ENCODE measurements around the gene KRT86. TPM values are rescaled to one million over a fixed set of nuclear protein-coding genes. Genes with fewer than 3 reads are reported as not detected.

KRT86 gene
- total and polyA plus RNA-seq, 2 donors (not counting 1 experiment from before 2014, with no cell fraction given), result not detected

GRCh38 chr12:52243259-52243855 lies 31.1 kb upstream of the KRT86 start:
- ChIA-PET CTCF (interaction anchor here (0.9 to 1.1 kb wide), 2 partner anchors 35 to 39 kb away, joined by 3 to 4 read pairs; no protein-coding TSS in a partner anchor), POLR2A (no interaction called here)
- no peaks in the 10 kb centered on the region for H3K9me3 Mint-ChIP-seq (ENCODE audit: insufficient read depth)
- Histone ChIP-seq H3K9me3 (ENCODE audit: control extremely low read depth in 1 of 3, control insufficient read depth in 2 of 3, insufficient read depth in 1 of 3, low read length in 2 of 3) (no peaks in the 10 kb centered on the region), H3K79me2 (ENCODE audit: control insufficient read depth, insufficient read depth, low read length) (no peaks in the 10 kb centered on the region), H2AFZ (ENCODE audit: insufficient read depth, low read depth, low read length, poor library complexity, severe bottlenecking) (no peak overlapping the region), H3K4me3 (ENCODE audit: control extremely low read depth in 1 of 5, extremely low read depth in 1 of 5, insufficient read depth in 1 of 5, low read depth in 2 of 5, low read length in 4 of 5) (no peak overlapping the region), H3K4me1 (ENCODE audit: control insufficient read depth in 2 of 2, insufficient read depth in 2 of 2, low read length in 2 of 2) (peaks cover 0 to 7% of the 10 kb centered on the region in 2 donors), H3K4me2 (replicated peaks; ENCODE audit: low read depth, low read length, poor library complexity, severe bottlenecking) (no peak overlapping the region), H3K36me3 (replicated peaks in 1 of 2; ENCODE audit: control extremely low read depth in 1 of 2, control insufficient read depth in 1 of 2, extremely low read depth in 1 of 2, insufficient read depth in 2 of 2, low read length in 1 of 2) (no peaks in the 10 kb centered on the region), H4K20me1 (ENCODE audit: control insufficient read depth, insufficient read depth, low read length, poor library complexity, severe bottlenecking) (no peaks in the 10 kb centered on the region), H3K27me3 (replicated peaks in 1 of 4; ENCODE audit: control extremely low read depth in 1 of 4, control insufficient read depth in 3 of 4, insufficient read depth in 4 of 4, low read length in 3 of 4) (peaks cover 0 to 6% (median 0%) of the 10 kb centered on the region in 4 experiments), H3K9ac (ENCODE audit: low read length) (no peak overlapping the region), H3K27ac (ENCODE audit: low read length in 2 of 2) (no peak overlapping the region)
- H3K27me3 Mint-ChIP-seq, result peaks cover 24% of the 10 kb centered on the region
- DNase-seq (no peak), ATAC-seq (ENCODE audit: low read depth) (no peak)
- intact Hi-C loops (cut with micrococcal nuclease), result no loop called here
- WGBS (ENCODE audit: insufficient coverage), result 81% methylated on average over 3 of the region's 5 CpGs
- H3K4me3 Mint-ChIP-seq, result no peak overlapping the region
- no peak overlapping the region for H3K27ac Mint-ChIP-seq
- H3K4me1 Mint-ChIP-seq, result peaks cover 7% of the 10 kb centered on the region
- no peak for TF ChIP-seq CTCF (IDR thresholded peaks at IDR 0.05)
- TF ChIP-seq EZH2 (IDR thresholded peaks at IDR 0.05; ENCODE audit: borderline replicate concordance, insufficient read depth, low read depth, low read length, poor library complexity, severe bottlenecking), result no peak

DNA sequence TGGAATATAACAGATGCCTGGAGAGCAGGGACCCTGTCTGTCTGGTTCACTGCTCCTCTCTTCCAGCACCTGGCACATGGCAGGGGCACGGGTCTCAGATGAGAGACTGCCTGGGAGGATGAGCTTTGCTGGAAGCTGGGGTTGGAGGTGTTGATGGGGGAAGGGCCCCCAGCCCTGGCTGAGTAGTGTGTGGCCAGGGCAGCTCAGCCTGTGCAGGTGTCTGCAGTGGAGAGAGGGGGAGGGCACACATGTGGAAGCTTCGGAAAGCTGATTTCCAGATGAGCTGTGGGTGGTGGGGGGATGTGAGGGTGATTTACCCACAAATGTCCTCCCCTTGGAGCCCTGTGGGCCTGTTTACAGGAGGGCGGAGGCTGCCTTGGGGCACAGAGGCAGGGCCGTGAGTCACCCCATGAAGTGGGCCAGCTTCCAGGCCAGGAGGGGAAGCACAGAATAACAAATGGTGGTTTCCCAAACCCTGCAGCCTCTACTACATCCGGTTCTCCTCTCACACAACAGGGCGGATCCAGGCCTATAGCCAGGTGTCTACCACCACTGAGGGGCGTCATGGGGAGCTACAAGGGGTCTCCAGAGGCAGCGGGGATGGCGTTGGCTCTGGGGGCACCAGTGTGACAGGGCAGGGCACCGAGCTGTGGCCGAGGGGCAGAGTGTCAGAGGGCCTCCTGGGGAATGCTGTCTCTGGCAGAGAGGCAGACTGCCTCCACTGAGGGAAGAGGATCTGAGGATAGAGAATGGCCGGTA lies 30.4 kb upstream of the KRT86 start:
- Mint-ChIP-seq H3K27ac (peak overlapping the region; percentile 12), H3K9me3 (ENCODE audit: insufficient read depth) (no peaks in the 10 kb centered on the region), H3K27me3 (peaks cover 30% of the 10 kb centered on the region), H3K4me3 (no peak overlapping the region), H3K4me1 (peaks cover 7% of the 10 kb centered on the region)
- Histone ChIP-seq H3K79me2 (ENCODE audit: control insufficient read depth, insufficient read depth, low read length) (no peaks in the 10 kb centered on the region), H3K27me3 (replicated peaks in 1 of 4; ENCODE audit: control extremely low read depth in 1 of 4, control insufficient read depth in 3 of 4, insufficient read depth in 4 of 4, low read length in 3 of 4) (peaks cover 0 to 10% (median 0%) of the 10 kb centered on the region in 4 experiments), H3K4me2 (replicated peaks; ENCODE audit: low read depth, low read length, poor library complexity, severe bottlenecking) (no peak overlapping the region), H3K4me3 (ENCODE audit: control extremely low read depth in 1 of 5, extremely low read depth in 1 of 5, insufficient read depth in 1 of 5, low read depth in 2 of 5, low read length in 4 of 5) (no peak overlapping the region), H3K9ac (ENCODE audit: low read length) (no peak overlapping the region), H3K27ac (ENCODE audit: low read length in 2 of 2) (no peak overlapping the region), H3K4me1 (ENCODE audit: control insufficient read depth in 2 of 2, insufficient read depth in 2 of 2, low read length in 2 of 2) (peaks cover 0 to 7% of the 10 kb centered on the region in 2 donors), H3K36me3 (replicated peaks in 1 of 2; ENCODE audit: control extremely low read depth in 1 of 2, control insufficient read depth in 1 of 2, extremely low read depth in 1 of 2, insufficient read depth in 2 of 2, low read length in 1 of 2) (no peaks in the 10 kb centered on the region), H2AFZ (ENCODE audit: insufficient read depth, low read depth, low read length, poor library complexity, severe bottlenecking) (no peak overlapping the region), H4K20me1 (ENCODE audit: control insufficient read depth, insufficient read depth, low read length, poor library complexity, severe bottlenecking) (no peaks in the 10 kb centered on the region), H3K9me3 (ENCODE audit: control extremely low read depth in 1 of 3, control insufficient read depth in 2 of 3, insufficient read depth in 1 of 3, low read length in 2 of 3) (no peaks in the 10 kb centered on the region)
- TF ChIP-seq EZH2 (IDR thresholded peaks at IDR 0.05; ENCODE audit: borderline replicate concordance, insufficient read depth, low read depth, low read length, poor library complexity, severe bottlenecking) (no peak), CTCF (IDR thresholded peaks at IDR 0.05) (no peak)
- ATAC-seq (ENCODE audit: low read depth) (peak; percentile 77), DNase-seq (no peak)
- ChIA-PET CTCF (interaction anchor here (0.9 to 1.1 kb wide), 2 partner anchors 34 to 38 kb away, joined by 3 to 4 read pairs; no protein-coding TSS in a partner anchor), POLR2A (no interaction called here)
- 9% methylated on average over 12 of the region's 12 CpGs for WGBS (ENCODE audit: insufficient coverage)
- intact Hi-C loops (cut with micrococcal nuclease), result no loop called here
